HG03159 (cell line): ENCODE measurements around the gene FRYL.
"Not testable (repeated sequence)": the region's sequence is repeated elsewhere in the genome, so short reads cannot be mapped to it uniquely, and the experiment has no call there.

Experiments
- ATAC-seq: cut with Tn5 transposase; IDR thresholded peaks from one replicate; pipeline ENCODE4 v1.9.1; 2021; ENCODE audit warnings: mild to moderate bottlenecking, moderate library complexity; ENCODE audit not compliant: unreplicated experiment

Gene FRYL

DNA sequence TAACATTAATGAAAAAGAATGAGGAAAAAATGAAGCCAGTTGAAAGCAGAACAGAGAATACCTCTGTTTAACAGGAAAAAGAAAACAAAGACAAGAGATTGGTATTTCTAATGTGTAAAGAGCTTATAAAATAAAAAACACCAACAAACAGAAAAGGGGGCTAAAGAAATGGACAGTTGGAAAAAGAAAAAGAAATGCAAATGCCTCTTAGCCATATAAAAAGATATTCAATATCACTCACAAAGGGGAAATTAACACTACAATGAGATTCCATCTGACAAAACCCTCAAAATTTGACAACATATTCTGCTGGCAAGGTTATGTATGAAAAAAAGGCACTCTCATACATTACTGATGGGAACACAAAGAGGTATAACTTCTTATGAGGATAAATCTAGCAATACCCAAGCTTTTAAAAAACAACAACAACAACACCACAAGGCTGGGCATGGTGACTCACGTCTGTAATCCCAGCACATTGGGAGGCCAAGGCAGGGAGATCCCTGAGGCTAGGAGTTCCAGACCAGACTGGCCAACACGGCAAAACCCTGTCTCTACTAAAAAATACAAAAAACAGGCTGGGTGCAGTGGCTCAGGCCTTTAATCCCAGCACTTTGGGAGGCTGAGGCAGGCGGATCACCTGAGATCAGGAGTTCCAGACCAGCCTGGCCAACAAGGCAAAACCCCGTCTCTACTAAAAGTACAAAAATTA is 75.8 kb downstream of the FRYL start:
- ATAC-seq, result no peak

DNA sequence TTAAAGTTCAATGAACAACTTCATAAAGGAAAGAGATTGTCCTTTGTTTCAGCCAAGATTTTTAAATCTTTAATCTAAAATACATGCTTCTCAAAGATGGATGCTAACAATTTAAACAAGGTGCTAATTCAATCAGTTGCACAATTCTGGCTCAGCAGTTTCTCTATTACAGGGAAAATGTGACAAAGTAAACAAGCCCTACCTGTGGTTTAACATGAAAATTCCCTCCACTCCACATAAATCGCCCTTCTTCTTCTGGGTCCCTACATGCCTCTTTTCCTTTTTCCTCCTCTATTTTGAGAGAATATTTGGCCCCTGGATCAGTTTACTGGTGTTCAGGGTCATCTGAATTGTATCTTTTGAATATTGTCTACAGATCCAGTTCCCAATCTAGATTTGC is 80.6 kb downstream of the FRYL start:
- ATAC-seq, result no peak

DNA sequence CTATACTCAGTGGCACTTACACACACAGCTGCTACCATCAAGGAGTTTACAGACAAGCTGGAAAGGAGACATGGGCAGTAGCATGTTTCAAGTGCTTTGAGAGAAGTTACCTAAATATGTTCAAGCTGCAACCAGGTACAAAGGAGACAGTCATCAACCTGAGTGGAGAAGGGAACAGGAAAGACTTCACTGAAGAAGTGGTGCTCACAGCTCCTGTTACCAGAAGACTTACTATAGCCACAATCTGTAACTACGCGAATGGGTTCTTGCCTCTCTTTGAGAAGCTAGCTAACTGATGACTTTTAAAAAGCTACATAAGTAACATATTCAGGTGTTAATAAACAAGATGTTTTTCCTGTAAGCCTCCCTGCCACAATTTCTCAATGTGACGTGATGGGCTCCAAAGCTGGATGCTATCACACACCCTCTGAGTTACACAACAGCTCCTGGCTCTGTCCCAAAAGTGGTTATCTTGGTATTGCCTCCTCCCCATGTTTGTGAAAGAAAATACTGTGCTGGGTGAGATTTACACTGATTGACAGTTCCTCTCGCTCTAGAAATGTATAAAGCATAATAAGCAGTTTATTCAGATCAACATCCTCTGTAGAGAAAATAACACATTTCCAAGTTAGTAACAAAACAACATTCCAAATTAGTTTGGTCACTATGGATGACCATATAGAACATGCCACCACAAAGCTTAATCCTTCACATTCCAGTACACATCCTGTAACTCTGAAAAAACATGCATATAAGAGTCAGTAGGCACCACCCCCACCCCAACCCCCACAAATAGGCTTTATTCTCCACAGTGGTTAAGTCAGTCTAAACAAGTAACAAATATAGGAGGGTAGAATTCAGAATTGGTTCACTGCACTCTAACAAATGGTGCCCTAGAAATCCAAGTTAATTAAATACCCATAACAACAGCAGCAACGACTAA is 81.8 kb downstream of the FRYL start:
- ATAC-seq, result no peak

DNA sequence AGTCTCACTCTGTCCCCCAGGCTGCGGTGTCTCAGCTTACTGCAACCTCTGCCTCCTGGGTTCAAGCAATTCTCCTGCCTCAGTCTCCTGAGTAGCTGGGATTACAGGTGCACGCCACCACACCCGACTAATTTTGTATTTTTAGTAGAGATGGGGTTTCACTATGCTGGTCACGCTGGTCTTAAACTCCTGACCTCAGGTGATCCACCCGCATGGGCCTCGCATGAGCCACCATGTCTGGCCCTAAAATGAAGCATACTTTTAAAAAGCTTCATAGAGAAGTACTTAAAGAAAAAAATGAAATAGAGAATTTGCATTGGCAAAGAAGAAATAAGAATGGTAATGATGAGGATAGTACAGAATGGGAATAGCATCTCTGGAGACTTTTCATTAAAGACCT is 82.6 kb downstream of the FRYL start:
- not testable (repeated sequence) for ATAC-seq

DNA sequence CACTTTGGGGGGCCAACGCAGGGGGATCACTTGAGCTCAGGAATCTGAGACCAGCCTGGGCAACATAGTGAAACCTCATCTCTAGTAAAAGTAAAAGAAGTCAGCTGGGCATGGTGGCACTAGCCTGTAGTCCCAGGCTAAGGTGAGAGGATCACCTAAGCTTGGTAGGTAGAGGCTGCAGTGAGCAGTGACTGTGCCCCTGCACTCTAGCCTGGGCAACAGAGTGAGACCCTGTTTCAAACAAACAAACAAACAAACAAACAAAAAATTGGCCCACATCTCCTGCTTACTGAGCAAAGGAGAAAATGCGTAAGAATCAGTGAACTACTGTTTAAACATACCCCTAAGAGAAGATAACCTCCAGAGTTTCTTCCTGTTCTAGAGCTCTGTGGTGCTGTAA is 85.3 kb downstream of the FRYL start:
- ATAC-seq, result no peak

DNA sequence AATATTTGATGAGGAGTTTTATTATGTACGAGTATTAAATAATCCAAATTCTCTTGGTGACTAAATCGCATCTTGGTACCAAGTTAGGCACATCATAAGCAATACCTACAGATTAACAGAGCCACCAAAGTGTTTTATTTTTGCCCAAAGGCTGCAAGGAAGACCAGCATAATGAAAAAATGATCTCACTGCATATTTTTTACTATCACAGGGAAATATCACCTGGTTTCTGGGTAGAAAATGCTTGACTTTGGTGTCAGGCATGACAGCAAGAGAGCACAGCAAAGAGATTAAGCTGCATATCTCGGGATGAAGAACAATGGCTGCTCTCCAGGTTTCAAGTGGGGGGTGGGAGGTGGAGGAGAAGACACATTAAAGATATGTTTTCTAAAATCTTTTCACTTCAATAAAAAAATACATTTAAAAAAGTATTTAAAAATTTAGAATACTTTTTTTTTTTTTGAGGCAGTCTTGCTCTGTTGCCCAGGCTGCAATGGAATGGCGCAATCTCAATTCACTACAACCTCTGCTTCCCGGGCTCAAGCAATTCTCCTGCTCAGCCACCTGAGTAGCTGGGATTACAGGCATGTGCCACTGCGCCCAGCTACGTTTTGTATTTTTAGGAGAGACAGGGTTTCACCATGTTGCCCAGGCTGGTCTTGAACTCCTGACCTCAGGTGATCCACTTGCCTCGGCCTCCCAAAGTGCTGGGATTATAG is 86.1 kb downstream of the FRYL start:
- no peak for ATAC-seq

DNA sequence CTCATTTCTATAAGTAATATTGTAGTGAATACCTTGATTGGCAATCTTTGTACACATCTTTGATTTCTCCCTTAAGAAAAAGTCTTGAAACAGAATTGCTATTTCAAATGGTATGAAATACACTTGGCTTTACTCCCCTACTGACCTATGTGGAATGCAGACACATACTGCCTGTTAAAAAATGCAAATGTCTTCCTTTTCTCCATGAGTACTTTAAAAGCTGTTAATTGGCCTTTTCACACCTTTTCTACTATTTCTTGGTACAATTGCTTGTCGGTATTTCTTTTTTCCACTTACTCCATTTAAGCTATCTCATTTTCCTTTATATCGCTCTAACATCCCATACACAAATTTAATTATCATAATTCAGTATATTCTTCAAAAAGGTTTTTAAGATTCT is 87.2 kb downstream of the FRYL start:
- ATAC-seq, result no peak

DNA sequence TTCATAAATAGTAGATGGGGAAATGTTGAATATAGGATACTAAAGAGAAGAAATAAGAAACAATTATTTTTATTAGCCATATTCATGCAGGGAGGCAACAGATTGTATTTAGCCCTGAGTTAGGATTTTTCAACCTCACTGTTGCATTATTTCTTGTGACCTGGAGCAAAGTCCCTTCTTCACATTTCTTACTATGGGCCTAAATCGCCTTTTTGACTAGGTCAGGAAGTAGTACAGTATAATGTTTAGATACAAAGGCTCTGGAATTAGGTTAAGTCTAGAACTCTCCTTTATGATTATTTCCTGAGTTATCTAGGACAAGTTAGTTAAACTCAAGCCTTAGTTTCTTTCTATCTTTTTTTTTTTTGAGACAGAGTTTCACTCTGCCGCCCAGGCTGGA is 88.0 kb downstream of the FRYL start:
- ATAC-seq, result no peak

DNA sequence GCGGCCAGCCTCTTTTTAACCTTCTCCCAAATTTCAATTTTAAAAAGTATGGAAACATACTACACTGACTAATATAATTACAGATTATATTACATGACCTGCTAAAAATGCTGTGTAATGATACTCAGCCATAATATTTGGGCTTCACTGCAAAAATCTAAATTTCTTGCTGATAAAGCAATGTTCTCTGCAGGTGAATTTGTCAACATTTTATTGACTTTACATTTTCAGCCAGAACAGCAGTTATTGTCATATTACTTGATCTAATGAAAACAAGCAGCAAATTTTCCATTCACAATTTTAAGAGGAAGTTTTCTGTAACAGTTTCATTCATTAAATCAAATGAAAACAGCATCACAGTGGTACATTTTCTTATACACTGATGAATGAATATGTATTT is 91.1 kb downstream of the FRYL start:
- no peak for ATAC-seq

DNA sequence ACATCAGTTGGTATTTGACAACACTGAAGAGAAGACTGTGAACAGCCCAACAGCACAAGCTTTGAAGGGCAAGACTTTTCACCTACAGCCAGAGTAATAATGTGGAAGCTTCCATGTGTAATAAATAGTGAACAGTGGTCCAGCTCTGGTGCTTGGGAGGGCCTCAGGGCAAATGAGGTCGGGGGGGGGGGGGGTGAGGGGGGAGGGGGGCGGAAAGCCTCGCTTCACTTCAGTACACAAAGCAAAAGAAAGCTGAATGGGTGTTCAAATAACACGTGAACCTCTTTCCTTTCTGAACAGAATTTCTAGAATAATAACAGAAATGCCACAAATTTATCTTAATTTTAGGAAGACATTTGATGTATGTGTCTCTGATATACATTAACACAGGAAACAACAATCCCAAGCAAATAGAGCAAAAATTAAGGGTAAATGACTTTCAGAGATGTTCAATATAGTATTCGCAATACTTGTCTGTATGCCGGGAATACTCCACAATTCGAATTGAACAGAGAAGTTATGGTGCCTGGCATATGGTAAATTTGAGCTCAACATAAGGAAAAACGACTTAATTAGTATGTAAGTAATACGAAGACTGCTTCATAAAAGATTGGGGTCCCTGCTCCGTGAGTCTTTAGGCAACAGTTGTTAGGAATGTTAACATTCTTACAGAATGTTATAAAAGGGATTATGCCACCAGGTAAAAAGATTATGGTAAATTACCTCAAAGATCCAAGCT is 92.6 kb downstream of the FRYL start:
- no peak for ATAC-seq

DNA sequence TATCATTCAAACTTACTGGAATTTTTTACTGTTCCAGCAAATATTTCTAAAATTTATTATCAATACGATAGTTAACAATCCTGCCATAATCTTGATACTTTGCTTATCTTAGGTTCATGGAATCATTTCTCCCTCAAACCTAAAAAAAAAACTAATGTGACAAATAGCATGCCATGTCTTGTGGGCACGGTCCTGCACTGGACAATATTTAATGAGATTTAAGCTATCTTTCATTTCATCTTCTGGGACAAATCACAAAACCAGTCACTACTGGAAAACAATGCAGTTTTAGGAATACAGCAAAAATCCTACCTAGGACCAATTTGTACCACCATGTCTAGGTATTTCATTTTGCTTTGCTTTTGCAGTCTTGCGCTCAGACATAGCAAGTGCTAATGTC is 93.7 kb downstream of the FRYL start:
- ATAC-seq, result no peak

DNA sequence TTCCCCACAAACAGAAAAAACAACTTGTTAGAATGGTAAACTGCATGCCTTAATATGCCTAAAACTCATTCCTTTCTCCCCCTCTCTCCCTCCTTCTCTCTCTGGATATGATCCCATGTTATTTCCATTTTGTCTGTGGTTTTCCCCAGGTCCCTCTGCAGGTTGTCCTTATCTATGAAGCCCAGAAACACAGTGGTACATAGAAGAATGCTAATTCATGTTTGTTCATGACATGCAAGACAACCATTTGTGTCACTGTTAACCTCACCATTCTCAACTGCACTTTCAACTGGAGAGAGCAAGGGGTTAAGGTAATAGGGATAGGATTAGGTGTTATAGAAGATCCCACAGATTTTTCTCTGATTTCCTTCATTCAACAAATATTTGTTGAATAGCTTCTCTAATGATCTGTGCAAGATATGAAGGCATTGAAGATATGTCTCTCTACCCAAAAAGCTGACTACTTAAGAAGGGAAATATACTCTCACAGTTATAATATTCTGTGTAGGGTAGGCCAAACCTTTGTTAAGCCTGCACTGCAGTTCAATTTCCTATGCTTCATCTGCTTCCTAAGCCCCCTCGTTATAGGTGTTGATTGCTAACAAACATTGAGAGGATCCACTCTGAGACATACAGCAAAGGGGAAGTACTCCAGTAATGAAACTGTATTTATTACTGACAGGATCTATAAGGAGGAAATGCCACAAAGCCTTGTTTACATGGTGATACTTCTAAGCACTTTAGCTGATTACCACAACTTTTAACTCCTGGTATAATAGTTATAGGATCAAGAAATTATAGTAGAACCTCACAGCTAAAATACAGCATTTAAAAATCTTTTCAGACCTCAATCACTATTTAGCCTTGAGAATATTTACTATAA is 96.1 kb downstream of the FRYL start:
- peak; percentile 91 for ATAC-seq

DNA sequence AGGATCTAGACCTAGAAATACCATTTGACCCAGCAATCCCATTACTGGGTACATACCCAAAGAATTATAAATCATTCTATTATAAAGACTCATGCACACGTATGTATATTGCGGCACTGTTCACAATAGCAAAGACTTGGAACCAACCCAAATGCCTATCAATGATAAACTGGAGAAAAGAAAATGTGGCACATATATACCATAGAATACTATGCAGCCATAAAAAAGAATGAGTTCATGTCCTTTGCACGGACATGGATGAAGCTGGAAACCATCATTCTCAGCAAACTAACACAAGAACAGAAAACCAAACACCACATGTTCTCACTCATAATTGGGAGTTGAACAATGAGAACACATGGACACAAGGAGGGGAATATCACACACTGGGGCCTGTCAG is 97.2 kb downstream of the FRYL start:
- not testable (repeated sequence) for ATAC-seq

DNA sequence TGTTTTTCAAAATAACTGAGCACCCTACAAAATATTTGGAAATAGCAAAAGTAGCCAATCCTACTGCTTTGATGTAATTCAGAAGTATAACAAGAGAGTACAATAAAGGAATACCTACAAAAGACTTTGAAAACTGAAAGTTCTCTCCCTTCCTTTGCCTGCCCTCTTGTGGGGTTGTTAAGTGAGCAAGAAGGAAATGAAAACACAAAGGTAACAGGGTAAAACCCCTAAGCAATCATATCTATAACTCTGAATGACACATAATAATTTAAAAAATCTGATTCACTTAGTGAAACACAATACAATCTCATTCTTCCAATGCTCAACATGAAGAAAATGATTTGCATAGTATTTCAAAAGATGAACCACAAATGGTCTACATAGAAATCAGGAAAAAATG is 98.2 kb downstream of the FRYL start:
- ATAC-seq, result peak; percentile 48

DNA sequence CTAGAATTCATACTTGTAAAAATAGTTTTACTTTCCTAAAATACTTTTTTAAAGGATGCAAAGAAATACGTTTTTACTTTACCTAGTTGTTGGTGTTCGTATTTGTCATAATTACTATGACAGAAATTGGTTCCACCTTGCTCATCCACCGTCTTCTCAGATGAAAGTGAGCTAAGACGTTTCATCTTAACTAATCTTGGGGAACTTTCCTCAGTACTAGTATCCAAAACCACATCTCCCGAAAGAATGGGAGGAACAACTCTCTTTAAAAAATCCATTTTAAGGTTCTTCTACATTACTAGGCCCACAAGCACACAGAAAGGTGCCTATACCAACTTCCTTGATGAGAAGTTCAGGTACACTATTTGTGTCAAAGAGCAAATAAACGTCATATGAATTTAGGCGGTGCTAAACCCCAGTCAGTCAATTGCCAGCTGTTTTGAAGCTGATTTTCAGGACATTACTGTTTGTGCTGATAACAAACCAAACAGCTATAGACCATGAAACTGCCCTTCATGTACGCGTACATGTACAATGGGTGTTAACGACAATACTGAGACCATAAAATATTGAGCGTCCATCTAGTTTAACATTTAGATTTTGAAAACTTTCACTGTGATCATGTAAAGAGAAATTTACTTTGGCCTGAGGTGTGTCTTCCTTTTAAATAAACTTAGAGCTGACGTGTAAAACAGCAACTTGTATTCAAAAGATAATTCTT is 99.1 kb downstream of the FRYL start:
- no peak for ATAC-seq

DNA sequence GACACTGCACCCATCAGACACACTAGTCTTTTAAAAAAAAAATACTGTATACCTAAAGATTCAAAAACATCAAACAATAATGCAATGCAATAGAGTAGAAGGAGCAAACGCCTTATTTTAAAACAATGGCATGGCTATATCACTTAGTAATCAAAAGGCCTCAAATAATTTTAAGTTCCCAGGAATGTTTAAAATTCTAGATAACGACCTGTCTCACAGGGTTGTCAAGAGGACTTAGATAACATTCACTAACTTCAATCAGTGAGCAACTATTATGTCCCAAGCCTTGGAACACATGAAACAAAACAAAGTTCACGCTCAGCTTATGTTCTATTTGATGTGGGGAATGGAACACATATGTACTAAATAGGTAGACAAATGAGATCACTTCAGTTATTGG is 106.5 kb downstream of the FRYL start:
- no peak for ATAC-seq

DNA sequence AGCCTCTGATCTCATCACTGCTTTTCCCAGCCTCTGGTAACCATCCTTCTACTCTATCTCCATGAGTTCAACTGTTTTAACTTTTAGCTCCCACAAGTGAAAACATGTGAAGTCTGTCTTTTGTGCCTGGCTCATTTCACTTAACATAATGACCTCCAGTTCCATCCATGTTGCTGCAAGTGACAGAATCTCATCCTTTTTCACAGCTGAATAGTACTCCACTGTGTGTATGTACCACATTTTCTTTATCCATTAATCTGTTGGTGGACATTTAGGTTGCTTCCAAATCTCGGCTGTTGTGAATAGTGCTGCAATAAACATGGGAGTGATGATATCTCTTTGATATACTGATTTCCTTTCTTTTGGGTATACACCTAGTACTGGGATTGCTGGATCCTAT is 109.5 kb downstream of the FRYL start:
- ATAC-seq, result no peak

DNA sequence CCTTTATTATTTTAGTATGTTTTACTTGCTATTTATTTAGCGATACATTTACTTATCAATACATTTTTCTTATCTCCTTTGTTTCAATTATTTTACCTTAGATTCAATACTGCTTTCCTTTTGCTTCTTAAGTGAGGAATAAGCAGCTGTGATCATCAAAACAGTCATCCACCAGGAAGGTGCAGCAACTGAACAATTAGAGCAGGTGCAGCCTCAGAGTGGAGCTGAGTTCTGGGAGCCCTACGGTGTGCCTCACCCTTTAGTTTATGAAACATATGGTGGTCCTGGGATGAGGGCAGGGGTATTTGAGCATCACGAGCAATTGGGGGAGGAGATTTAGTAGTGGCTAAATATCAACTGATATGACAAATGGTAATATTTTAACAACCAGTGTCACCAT is 111.0 kb downstream of the FRYL start:
- no peak for ATAC-seq

DNA sequence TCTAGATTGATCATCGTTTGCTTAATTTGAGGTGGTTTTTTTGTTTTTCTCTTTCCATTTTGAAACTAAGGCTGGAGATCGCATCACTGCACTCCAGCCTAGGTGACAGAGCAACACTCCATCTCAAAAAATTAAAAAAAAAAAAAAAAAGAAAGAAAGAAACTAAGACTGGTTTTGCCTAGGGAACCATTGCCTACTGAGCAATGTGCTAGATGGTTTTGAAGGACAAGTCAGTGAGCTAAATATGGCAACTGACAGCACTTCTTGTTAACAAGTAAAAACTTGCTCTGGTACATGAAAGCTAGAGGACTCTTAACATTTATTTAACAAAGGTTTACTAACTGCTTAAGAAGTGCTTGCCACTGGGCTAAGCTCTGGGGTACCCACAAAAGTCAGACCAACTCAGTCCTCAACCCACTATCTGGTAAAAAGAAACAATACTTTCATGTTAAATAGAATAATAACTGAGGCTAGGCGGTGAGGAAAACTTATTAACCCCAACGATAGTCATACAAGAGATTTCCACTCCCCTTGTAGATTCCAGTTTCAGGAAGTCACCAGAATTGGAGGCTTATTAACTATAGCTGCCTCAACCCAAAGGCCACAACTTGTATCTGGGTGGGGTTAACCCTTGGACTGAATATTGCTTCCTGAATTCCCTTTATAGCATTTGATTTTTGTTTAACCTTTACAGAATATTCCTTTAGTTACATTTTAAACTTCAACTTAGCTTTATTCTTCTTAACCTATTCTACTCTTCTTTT is 111.6 kb downstream of the FRYL start:
- ATAC-seq, result peak; percentile 40
